ENCODE data around the gene POLG.

Gene POLG

GRCh38 chr15:89370120-89370977 lies 35.7 kb upstream of the POLG start:
- no peak for DNase-seq (ENCODE audit: low spot score)

GRCh38 chr15:89369341-89369947 lies 34.8 kb upstream of the POLG start:
- DNase-seq (ENCODE audit: low spot score), result no peak

DNA sequence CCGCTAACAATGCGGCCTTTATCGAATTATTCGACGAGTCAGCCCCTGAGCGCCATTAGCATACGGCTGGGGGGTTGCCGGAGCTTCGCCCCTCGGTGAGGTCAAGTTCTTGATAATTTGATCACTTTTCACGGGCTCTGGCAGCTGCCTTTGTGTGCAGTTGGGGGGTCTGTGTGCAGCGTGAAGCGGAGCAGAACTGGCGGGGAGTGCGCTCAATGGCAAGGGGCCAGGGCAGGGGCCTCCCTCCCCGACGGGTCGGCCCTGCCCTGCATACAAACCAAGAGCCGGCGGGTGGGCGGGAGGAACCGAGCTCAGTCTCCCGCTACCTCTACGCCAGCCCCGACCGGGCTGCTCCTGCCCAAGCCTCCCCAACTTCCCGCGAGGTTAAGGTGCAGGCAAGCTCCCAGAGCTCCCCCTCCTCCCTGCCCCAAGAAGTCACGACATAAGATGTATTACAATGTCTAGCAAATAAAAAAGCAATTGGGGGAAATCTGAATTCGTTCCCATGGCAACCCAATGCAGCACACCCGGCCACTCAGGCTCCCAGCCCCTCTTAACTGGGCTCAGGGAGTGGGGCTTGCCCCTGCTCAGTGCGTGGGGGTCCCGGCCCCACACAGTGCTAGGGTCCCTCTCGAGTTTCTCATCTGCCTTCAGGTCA lies 34.1 kb upstream of the POLG start:
- DNase-seq (ENCODE audit: low spot score), result peak; percentile 17

- DNase-seq (ENCODE audit: low spot score), result no peak
Observed at GRCh38 chr15:89367485-89368451, 33.1 kb upstream of the POLG start.

GRCh38 chr15:89366656-89367393 lies 32.2 kb upstream of the POLG start:
- DNase-seq (ENCODE audit: low spot score), result no peak

- DNase-seq (ENCODE audit: low spot score), result no peak
Observed at GRCh38 chr15:89365462-89366065, 30.9 kb upstream of the POLG start.

DNA sequence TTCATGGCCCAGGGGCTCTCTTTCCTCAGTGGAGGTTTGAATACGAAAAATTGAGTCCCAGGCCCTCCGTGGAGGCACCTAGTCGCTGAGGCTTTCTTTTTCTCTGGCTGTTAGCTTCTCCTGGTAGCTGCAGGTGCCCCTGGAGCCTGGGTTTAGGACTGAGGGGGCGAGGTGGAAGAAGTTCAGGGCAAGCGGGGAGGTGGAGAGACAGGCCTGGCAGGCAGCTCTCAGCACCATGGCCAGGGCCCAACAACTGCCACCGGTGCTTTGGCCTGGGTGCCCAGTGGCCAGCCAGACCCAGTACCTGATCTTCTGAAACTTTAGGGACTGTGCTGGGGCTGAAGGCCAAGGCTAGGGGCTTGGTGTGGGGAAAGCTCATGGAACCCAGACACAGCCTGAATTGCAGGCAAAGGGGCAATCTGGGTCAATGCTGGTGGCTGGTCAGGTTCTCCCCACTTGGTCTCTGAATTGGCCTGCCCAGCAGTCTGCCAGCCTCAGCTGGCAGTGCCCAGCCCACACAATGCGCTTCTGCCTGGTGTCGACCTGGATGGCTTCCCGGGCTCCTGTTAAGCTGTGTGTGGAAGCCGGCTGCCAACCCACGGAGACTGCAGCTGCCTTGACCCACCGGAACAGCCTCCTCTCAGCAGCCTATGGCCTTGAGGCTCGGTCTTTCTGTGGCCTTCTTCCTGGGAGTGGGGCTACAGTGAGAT lies 30.3 kb upstream of the POLG start:
- no peak for DNase-seq (ENCODE audit: low spot score)

DNA sequence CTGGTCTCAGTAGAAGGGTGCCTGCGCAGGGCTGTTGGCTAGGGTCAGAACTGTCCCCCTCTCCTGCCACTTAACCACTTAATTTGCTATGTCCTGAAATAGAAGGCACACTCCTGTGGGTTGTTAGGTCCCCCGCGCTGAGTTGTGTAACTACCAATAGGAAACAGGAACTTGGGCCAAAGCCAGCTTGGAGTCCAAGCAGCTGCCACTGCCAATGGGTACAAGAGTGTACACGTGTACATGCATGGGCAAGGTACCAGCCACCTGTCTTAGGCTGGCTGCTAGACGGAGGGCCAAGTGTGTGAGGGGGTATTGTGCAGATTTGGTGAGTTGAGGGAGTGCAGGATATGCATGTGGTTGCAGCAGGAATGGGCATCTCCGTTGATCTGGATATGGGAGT lies 29.7 kb upstream of the POLG start:
- DNase-seq (ENCODE audit: low spot score), result peak; percentile 34

DNA sequence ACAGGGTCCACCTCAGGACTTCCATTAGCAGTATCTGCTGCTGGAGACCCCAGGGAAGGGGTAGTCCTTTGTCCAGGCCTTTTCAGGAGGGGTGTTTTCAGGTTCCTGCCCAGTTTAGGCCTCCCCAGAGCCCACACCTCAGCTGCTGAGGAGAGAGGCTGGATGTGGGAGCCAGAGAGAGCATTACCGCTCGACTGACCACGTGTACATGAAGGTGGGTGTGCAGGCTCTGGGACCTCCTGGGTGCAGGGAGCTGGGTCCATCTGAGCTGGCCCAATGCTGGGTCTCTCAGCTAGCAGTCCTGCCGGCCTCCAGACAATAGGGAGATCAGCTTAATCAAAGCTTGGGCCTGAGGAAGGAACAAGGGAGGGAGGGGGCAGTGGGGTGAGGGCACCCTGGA lies 29.1 kb upstream of the POLG start:
- no peak for DNase-seq (ENCODE audit: low spot score)

DNA sequence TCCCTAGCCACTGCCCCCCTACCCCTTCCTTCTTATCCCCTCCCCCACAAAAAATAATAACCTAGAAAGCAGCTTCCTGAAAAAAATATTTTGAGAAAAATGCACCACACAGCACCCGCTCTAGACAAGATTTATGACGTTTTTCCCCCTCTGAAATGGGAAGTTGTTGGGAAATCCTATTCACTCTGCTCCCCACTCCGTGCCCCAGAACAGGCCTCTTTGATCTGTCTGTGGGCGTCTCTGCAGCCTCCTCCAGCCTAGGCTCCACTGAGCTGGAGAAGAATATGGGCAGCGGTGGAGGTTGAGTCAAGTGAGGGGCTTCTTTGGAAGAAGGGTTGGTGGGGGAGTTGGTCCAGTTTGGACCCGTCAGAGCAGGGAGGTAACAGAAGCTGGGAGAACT lies 28.5 kb upstream of the POLG start:
- no peak for DNase-seq (ENCODE audit: low spot score)

DNA sequence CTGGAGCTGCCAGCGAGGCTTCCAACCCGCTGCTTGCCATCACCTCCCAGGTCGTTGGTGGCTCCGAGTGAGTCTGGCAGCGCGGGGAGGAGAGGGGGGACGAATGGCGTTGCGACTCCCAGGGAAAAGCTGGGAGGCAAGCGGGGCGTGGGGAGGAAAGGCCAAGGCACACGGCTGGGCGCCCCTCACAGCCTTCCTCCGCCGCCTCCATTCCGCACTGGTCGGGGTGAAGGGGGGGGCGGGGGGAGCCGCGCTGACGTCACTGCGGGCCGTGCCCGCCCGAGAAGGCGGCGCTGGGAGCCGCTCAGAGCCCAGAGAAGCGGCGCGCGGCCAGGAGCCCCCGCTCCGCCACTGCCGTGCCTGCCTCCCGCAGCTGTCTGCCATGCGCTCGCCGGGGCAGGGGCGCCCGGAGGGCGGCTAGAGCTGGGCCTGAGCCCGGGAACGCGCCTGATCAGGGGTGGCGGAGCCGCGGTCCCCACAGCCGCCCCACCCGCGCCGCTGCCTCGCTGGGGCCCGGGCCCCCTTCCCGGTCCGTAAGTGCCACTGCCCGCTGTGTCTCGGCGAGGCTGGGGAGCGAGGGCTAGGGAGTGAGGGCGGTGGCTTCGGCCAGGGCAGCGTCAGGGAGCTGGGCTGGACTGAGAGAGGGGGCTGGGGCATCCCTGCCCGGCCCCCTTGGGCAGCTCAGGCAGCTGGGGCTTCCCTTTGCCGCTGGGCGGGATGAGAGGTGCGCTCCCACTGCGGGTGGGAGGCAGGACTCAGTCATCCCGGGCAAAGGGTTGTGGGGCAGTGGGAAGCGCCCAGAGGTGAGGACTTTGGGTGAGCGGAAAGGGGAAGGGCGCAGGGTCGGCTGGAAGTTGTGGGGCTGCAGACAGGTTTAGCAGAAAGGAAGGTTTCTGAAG lies 27.8 kb upstream of the POLG start:
- DNase-seq (ENCODE audit: low spot score), result no peak

GRCh38 chr15:89361451-89362202 lies 27.0 kb upstream of the POLG start:
- DNase-seq (ENCODE audit: low spot score), result no peak

DNA sequence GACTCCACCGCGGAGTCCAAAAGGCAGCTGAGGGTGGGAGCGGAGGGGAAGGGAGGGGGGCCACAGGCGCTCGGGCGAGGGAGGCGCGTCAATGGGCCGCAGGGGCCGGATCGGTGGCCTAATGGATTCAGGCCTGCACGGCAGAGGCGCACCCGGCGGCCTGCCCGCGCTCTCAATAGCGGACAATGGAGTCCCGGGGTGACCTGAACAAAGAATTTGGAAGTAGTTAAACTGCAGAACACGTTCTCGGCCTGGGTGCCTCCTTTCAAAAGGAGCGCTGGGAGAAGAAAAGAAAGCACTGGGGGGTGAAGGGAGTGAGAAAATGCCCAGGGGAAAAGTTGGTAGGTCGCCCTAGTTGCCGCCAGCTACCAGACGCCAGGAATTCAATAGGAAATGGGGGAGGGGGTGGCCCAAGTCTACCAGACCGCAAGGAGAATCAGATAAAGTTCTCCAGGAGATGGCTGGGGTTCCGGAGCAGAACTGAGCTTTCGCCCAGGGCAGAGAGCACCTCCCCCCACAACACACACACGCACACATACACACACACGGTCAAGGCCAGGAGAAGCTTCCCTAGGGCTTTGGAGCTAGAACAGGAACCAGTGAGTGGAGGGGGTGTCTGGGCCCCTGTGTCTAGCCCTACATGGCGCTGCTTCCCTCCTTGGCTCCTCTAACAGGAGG lies 25.8 kb upstream of the POLG start:
- DNase-seq (ENCODE audit: low spot score), result no peak

DNA sequence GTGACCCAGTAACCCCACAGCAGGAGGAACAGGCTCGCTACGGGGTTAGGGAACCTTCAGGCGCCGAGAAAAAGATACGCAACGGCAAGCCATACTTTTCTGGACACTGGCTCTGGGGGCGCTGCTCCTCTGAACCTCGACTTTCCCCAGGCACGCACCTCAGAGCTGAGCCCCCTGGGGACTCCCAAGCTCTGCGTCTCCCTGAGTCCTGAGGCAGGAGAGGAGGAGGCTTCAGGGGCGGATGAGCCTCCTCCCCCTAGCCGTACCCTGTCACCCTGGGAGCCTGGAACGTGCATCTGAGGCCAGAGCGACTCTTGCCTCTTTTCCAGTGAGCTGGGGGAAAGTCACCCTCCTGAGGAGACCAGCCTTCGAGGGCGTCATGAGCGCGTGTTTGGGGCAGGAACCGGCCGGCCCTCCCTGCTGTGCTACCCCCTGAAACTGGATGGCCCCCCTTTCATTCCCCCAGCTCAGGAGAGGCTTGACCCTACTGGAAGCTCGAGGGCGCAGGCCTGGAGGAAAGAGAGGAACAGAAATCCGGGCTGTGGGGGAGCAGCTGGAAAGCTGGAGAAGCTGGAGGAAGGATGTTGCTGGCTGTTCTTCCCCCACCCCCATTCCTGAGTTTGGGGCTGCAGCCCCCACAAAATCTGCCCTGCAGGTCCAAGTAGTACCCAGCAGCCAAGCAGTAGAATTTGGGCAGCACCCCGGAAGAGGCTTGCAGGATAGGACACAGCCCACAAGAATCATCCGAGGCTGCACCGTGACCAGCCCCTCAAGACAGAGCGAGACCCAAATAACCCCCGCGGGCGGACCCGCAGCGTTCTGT lies 25.1 kb upstream of the POLG start:
- DNase-seq (ENCODE audit: low spot score), result no peak

- peak; percentile 89 for DNase-seq (ENCODE audit: low spot score)
Observed at GRCh38 chr15:89358755-89359439, 24.3 kb upstream of the POLG start.

DNA sequence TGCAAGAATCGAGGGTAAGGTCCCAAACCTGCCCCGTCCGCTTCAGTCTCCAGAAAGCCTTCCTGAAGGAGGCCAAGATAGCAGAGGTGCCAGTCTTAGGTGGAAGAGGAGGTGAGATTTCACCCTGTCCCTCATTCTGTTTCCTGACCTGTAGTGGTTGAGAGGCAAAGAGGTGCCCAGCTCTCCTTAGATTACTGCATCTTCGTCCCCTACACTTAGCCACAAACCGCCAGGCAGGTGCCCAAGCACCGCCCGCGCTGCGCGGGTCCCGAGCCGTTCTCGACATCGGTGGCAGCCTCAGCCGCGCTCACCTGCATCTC lies 23.8 kb upstream of the POLG start:
- DNase-seq (ENCODE audit: low spot score), result no peak

Measured in NAMALWA (cell line).